ENCODE measurements around the gene EIF5A. TPM values are rescaled to one million over a fixed set of nuclear protein-coding genes. Genes with fewer than 3 reads are reported as not detected.

EIF5A gene
- total and polyA plus RNA-seq, 2 of the 8 experiments (the other 6 are each of a cell fraction or from before 2014, with no cell fraction given) = 717 to 1,172 TPM

DNA sequence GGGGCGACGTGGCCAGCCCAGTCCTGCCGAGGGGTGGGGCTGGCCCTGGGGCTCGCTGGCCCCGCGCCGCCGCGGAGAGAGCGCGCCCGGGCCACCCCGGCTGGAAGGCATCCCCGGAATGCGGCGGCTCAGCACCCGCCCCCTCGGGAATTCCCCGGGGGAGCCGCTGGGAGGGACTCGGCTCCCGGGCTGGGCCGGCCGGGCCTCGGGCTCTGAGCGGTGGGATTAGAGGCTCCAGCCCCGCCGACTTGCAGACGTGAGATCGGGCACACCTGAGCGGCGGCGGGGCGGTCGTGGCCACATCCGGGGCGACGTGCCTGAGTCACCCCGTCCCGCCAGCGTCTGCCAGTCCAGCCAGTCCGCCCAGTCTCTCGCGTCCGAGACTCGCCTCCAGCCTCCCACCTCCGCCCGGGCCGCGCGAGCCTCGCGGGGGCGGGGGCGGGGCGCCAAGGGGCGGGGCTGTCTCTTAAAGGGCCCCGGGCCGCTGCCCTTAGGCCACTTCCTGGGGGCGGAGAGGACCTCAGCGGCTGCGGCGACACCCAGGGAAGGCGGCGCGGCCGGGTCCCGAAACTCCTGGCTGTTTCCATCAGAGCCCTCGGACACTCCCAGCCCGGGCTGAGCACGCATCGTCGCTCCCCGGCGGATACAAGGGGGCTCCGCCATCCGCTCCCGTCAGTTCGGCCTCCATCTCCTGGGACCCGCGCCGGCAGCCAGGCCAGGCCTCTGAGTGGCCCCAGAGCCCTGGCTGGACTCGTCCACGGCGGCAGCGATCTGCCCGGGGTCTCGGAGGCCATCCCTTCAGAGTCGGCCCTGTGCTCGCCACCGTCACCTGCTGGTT, 44.5 kb downstream of the EIF5A start, which contains the start of gene KCTD11:
Gene KCTD11 (plus strand): TSS at position 498 of the 838 bp plus-strand sequence.
- Histone ChIP-seq H3K4me2 (ENCODE audit: insufficient read depth in 1 of 2, low read depth in 2 of 2, low read length in 2 of 2) (peak within 1 kb of the TSS; percentile 92 to 98), H4K8ac (ENCODE audit: extremely low read depth, insufficient read depth, low read length) (peak within 1 kb of the TSS; percentile 86; the same call in 1 of the 2 replicates), H3K4me1 (replicated peaks in 1 of 4; ENCODE audit: control insufficient read depth in 3 of 4, insufficient read depth in 4 of 4, low read length in 3 of 4) (peaks cover 0 to 19% (median 10%) of the 10 kb centered on the region in 4 experiments; a peak in 6 of 7 replicates), H2BK15ac (ENCODE audit: low read length) (peak within 1 kb of the TSS; percentile 81; the same call in 1 of the 2 replicates), H3K27ac (ENCODE audit: low read depth, low read length) (peak within 1 kb of the TSS; percentile 66; the same call in 1 of the 2 replicates), H4K91ac (replicated peaks; ENCODE audit: insufficient read length, low read length) (peak within 1 kb of the TSS; percentile 58), H4K5ac (ENCODE audit: insufficient read length, low read depth, low read length) (peak within 1 kb of the TSS; percentile 69), H3K56ac (replicated peaks; ENCODE audit: insufficient read length, low read depth, low read length) (peak within 1 kb of the TSS; percentile 39), H3K4ac (replicated peaks; ENCODE audit: insufficient read length, low read depth, low read length) (peak within 1 kb of the TSS; percentile 57), H3K27me3 (replicated peaks in 1 of 4; ENCODE audit: control insufficient read depth in 3 of 4, extremely low read depth in 1 of 4, insufficient read depth in 3 of 4, low read length in 3 of 4) (no peaks in the 10 kb centered on the region), H3K9me3 (ENCODE audit: insufficient read depth in 2 of 2, low read depth in 1 of 2, low read length in 1 of 2) (no peaks in the 10 kb centered on the region), H3K23ac (ENCODE audit: insufficient read length) (no peak within 1 kb of the TSS), H3K18ac (ENCODE audit: extremely low read depth, low read length) (peak within 1 kb of the TSS; percentile 90), H2AFZ (ENCODE audit: low read length) (no peak within 1 kb of the TSS; the same call in 1 of the 2 replicates), H2AK5ac (ENCODE audit: low read depth, low read length) (no peak within 1 kb of the TSS; the same call in 1 of the 2 replicates), H2BK20ac (ENCODE audit: low read length) (no peak within 1 kb of the TSS), H3K14ac (ENCODE audit: insufficient read length) (no peak within 1 kb of the TSS), H3K79me1 (ENCODE audit: low read depth, low read length) (no peaks in the 10 kb centered on the region), H3K4me3 (ENCODE audit: extremely low read depth in 1 of 4, insufficient read depth in 2 of 4, low read depth in 3 of 4, low read length in 4 of 4) (peak within 1 kb of the TSS; percentile 39 to 96 (median 84)), H2BK12ac (ENCODE audit: low read depth, low read length) (peak within 1 kb of the TSS; percentile 87; the same call in 1 of the 2 replicates), H4K20me1 (replicated peaks in 1 of 2; ENCODE audit: control insufficient read depth in 1 of 2, insufficient read depth in 2 of 2, low read length in 2 of 2) (peaks cover 0 to 2% of the 10 kb centered on the region in 2 experiments), H3K79me2 (ENCODE audit: control insufficient read depth in 1 of 2, insufficient read depth in 2 of 2, low read length in 2 of 2) (no peaks in the 10 kb centered on the region), H3K36me3 (ENCODE audit: control insufficient read depth in 2 of 4, insufficient read depth in 4 of 4, low read length in 3 of 4) (no peaks in the 10 kb centered on the region), H2BK5ac (ENCODE audit: low read depth, low read length) (peak within 1 kb of the TSS; percentile 92; the same call in 1 of the 2 replicates), H2BK120ac (replicated peaks; ENCODE audit: low read depth, low read length) (no peak within 1 kb of the TSS), H3K9ac (replicated peaks in 1 of 4; ENCODE audit: extremely low read depth in 1 of 4, low read depth in 3 of 4, low read length in 3 of 4) (peak within 1 kb of the TSS in 3 of 4 experiments; percentile 65 to 74 (median 70); a peak in 5 of 7 replicates), H3K23me2 (ENCODE audit: low read depth, low read length) (peaks cover 15% of the 10 kb centered on the region; the same call in 1 of the 2 replicates)
- WGBS, 2 experiments (ENCODE audit: extremely low coverage in 1 of 2, insufficient coverage in 1 of 2, insufficient read length in 1 of 2, insufficient replicate concordance in 2 of 2, low coverage in 1 of 2, low lambda C conversion rate in 2 of 2, missing lambda C conversion rate in 1 of 2) = 0% methylated on average over 38 of the region's 91 CpGs; no CpG with 5 or more reads in 1 of the 2 experiments
- ChIA-PET CTCF (ENCODE audit: partially characterized antibody) (interaction anchor here (0.6 to 14.1 kb wide), 16 partner anchors 8 to 208 kb away, joined by 3 to 167 read pairs (median 4); partner anchors contain the start of genes ACAP1, NEURL4, PLSCR3 and SLC2A4), POLR2A (ENCODE audit: partially characterized antibody) (interaction anchor here (0.7 to 8.2 kb wide), 21 partner anchors 14 to 237 kb away, joined by 3 to 91 read pairs (median 4); partner anchors contain the start of genes ACAP1, FGF11, GPS2 and NEURL4)
- DNase-seq (ENCODE audit: low read depth in 1 of 2, low spot score in 2 of 2) = peak; percentile 46 to 89
- no peak for FAIRE-seq
- no peak for TF ChIP-seq GTF2F1 (IDR thresholded peaks at IDR 0.05; ENCODE audit: borderline replicate concordance, low read depth, low read length)
- peak; percentile 49 for TF ChIP-seq ASH2L (IDR thresholded peaks at IDR 0.05; ENCODE audit: low read length)
- TF ChIP-seq HDAC2 (IDR thresholded peaks at IDR 0.05; ENCODE audit: borderline replicate concordance in 1 of 2, low read depth in 2 of 2, low read length in 2 of 2) = no peak
- TF ChIP-seq SP2 (IDR thresholded peaks at IDR 0.05; ENCODE audit: low read length) = no peak
- TF ChIP-seq HDAC6 (IDR thresholded peaks at IDR 0.05; ENCODE audit: low read depth, low read length) = no peak
- TF ChIP-seq TEAD4 (IDR thresholded peaks at IDR 0.05; ENCODE audit: low read depth, low read length) = peak; percentile 97
- peak; percentile 24 to 48; a peak in 3 of 4 replicates for TF ChIP-seq RAD21 (IDR thresholded peaks at IDR 0.05 in 1 of 2, conservative IDR thresholded peaks at IDR 0.05 in 1 of 2; ENCODE audit: low read depth in 2 of 2, low read length in 2 of 2)
- TF ChIP-seq CTBP2 (IDR thresholded peaks at IDR 0.05; ENCODE audit: borderline replicate concordance, insufficient read depth, insufficient read length, low read length) = peak; percentile 8

Measured in H1 (cell line).